Mucosa of rectum (tissue), 2 donors: ENCODE measurements around the gene VANGL2.
A peak's percentile ranks its signal among the peaks of the same experiment; 100 is the strongest.

Experiments used
- H3K27ac ChIP-seq, 2 donors: one replicate each; pipeline ENCODE4 v1.7.0; 2013; ENCODE audit warnings: inconsistent platforms in 2 of 2, low read depth in 2 of 2, low read length in 2 of 2
- H3K27me3 ChIP-seq, 2 donors: one replicate each; pipeline ENCODE4 v1.7.0; 2013; ENCODE audit warnings: low read length in 2 of 2; ENCODE audit not compliant: control insufficient read depth in 2 of 2, insufficient read depth in 2 of 2
- H3K36me3 ChIP-seq, 2 donors: one replicate each; pipeline ENCODE4 v1.7.0; 2013; ENCODE audit warnings: low read length in 2 of 2; ENCODE audit not compliant: control insufficient read depth in 2 of 2, insufficient read depth in 2 of 2
- H3K4me1 ChIP-seq, 2 donors: one replicate each; pipeline ENCODE4 v1.7.0; 2013; ENCODE audit warnings: low read length in 2 of 2, mild to moderate bottlenecking in 1 of 2; ENCODE audit not compliant: control insufficient read depth in 2 of 2, insufficient read depth in 2 of 2
- H3K4me3 ChIP-seq, 2 donors: one replicate each; pipeline ENCODE4 v1.7.0; 2013; ENCODE audit warnings: low read length in 2 of 2
- H3K9ac ChIP-seq, 2 donors: one replicate each; pipeline ENCODE4 v1.7.0; 2013; ENCODE audit warnings: low read length in 2 of 2, low read depth in 1 of 2, mild to moderate bottlenecking in 1 of 2
- H3K9me3 ChIP-seq, 2 donors: one replicate each; pipeline ENCODE4 v1.7.0; 2013; ENCODE audit warnings: low read length in 2 of 2; ENCODE audit not compliant: control insufficient read depth in 2 of 2
- donor health status: healthy.
- donor health status: Normal muscosa, but diverticular disease.

The VANGL2 gene

GRCh38 chr1:160404094-160404493, 3.7 kb downstream of the VANGL2 start:
- Histone ChIP-seq H3K9ac (no peak overlapping the region), H3K4me3 (no peak overlapping the region), H3K9me3 (no peaks in the 10 kb centered on the region), H3K27me3 (peaks cover 0 to 5% of the 10 kb centered on the region in 2 donors), H3K4me1 (peaks cover 12 to 14% of the 10 kb centered on the region in 2 donors), H3K36me3 (no peaks in the 10 kb centered on the region), H3K27ac (no peak overlapping the region)

- no peak overlapping the region for H3K4me3 ChIP-seq
- H3K9me3 ChIP-seq, result no peaks in the 10 kb centered on the region
- H3K36me3 ChIP-seq, result no peaks in the 10 kb centered on the region
- H3K27me3 ChIP-seq, result peaks cover 0 to 5% of the 10 kb centered on the region in 2 donors
- H3K27ac ChIP-seq, result peak overlapping the region in 1 of 2 donors; percentile 43
- peaks cover 12 to 14% of the 10 kb centered on the region in 2 donors for H3K4me1 ChIP-seq
- H3K9ac ChIP-seq, result no peak overlapping the region
These were observed 5.0 kb downstream of the VANGL2 start for GRCh38 chr1:160405331-160405877.

GRCh38 chr1:160406131-160406968, 6.0 kb downstream of the VANGL2 start:
- H3K27ac ChIP-seq, result peak overlapping the region in 1 of 2 donors; percentile 38
- peaks cover 0 to 4% of the 10 kb centered on the region in 2 donors for H3K27me3 ChIP-seq
- H3K9ac ChIP-seq, result no peak overlapping the region
- no peak overlapping the region for H3K4me3 ChIP-seq
- no peaks in the 10 kb centered on the region for H3K36me3 ChIP-seq
- H3K9me3 ChIP-seq, result no peaks in the 10 kb centered on the region
- peaks cover 9 to 11% of the 10 kb centered on the region in 2 donors for H3K4me1 ChIP-seq

- Histone ChIP-seq H3K27ac (no peak overlapping the region), H3K4me1 (peaks cover 5 to 9% of the 10 kb centered on the region in 2 donors), H3K9me3 (no peaks in the 10 kb centered on the region), H3K36me3 (no peaks in the 10 kb centered on the region), H3K4me3 (no peak overlapping the region), H3K9ac (no peak overlapping the region), H3K27me3 (no peaks in the 10 kb centered on the region)
These were observed 7.8 kb downstream of the VANGL2 start for GRCh38 chr1:160407839-160408801.

GRCh38 chr1:160408864-160409263, 8.5 kb downstream of the VANGL2 start:
- no peaks in the 10 kb centered on the region for H3K9me3 ChIP-seq
- no peak overlapping the region for H3K27ac ChIP-seq
- no peak overlapping the region for H3K9ac ChIP-seq
- H3K4me1 ChIP-seq, result peaks cover 5 to 9% of the 10 kb centered on the region in 2 donors
- no peak overlapping the region for H3K4me3 ChIP-seq
- H3K36me3 ChIP-seq, result no peaks in the 10 kb centered on the region
- H3K27me3 ChIP-seq, result no peaks in the 10 kb centered on the region

GRCh38 chr1:160409486-160409885, 9.1 kb downstream of the VANGL2 start:
- Histone ChIP-seq H3K4me1 (peaks cover 5 to 9% of the 10 kb centered on the region in 2 donors), H3K27ac (no peak overlapping the region), H3K36me3 (no peaks in the 10 kb centered on the region), H3K9ac (no peak overlapping the region), H3K27me3 (no peaks in the 10 kb centered on the region), H3K4me3 (no peak overlapping the region), H3K9me3 (no peaks in the 10 kb centered on the region)

GRCh38 chr1:160410406-160411005, 10.1 kb downstream of the VANGL2 start:
- H3K9ac ChIP-seq, result no peak overlapping the region

GRCh38 chr1:160411271-160412027, 11.1 kb downstream of the VANGL2 start:
- H3K9ac ChIP-seq, result no peak overlapping the region
- H3K4me1 ChIP-seq, result peaks cover 5 to 6% of the 10 kb centered on the region in 2 donors
- H3K36me3 ChIP-seq, result no peaks in the 10 kb centered on the region
- no peaks in the 10 kb centered on the region for H3K9me3 ChIP-seq
- H3K27me3 ChIP-seq, result no peaks in the 10 kb centered on the region
- no peak overlapping the region for H3K4me3 ChIP-seq
- no peak overlapping the region for H3K27ac ChIP-seq

More at GRCh38 chr1:160410406-160411005, 10.1 kb downstream of the VANGL2 start:
- Histone ChIP-seq H3K4me1 (peaks cover 5 to 8% of the 10 kb centered on the region in 2 donors), H3K27me3 (no peaks in the 10 kb centered on the region), H3K4me3 (no peak overlapping the region), H3K27ac (no peak overlapping the region), H3K9me3 (no peaks in the 10 kb centered on the region), H3K36me3 (no peaks in the 10 kb centered on the region)

GRCh38 chr1:160412028-160412362, 11.6 kb downstream of the VANGL2 start:
- no peak overlapping the region for H3K4me3 ChIP-seq
- H3K27me3 ChIP-seq, result no peaks in the 10 kb centered on the region
- peaks cover 5 to 6% of the 10 kb centered on the region in 2 donors for H3K4me1 ChIP-seq
- no peaks in the 10 kb centered on the region for H3K36me3 ChIP-seq
- H3K9me3 ChIP-seq, result no peaks in the 10 kb centered on the region
- H3K9ac ChIP-seq, result no peak overlapping the region
- no peak overlapping the region for H3K27ac ChIP-seq
